ENCODE measurements around the gene UGT1A10.

The UGT1A10 gene

DNA sequence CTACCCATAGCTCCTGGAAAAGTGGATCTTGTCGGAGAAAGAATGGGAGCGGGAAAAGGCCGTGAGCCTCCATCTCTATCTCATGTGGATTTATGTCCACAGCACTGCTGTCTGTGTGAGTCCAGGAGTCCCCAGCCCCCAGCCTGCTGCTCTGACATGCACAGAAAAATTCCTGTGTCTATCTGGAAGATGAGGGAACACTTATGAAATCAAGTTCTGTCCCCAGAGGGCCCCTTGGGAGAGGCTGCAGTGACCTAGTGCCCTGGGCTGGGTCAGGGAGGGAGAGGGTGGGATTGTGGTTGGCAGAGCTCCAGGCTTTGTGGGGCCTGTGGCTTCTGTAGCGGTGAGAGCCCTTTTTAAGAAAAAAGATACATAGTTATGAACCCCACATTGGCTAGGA is 180.5 kb downstream of the UGT1A10 start:
- no peaks in the 10 kb centered on the region for H3K9me3 ChIP-seq (ENCODE audit: control extremely low read depth in 1 of 5, control insufficient read depth in 4 of 5, insufficient read depth in 2 of 5, low read depth in 1 of 5, low read length in 4 of 5)
- no peak overlapping the region for H3K27ac ChIP-seq (ENCODE audit: insufficient read depth in 1 of 2, low read depth in 1 of 2, low read length in 2 of 2, poor library complexity in 1 of 2, severe bottlenecking in 2 of 2)
- 88% methylated on average over 4 of the region's 4 CpGs for WGBS (ENCODE audit: insufficient coverage)
- H3K27me3 ChIP-seq (replicated peaks in 2 of 5; ENCODE audit: control insufficient read depth in 4 of 5, insufficient read depth in 5 of 5, low read length in 4 of 5), result peaks cover 0 to 4% (median 0%) of the 10 kb centered on the region in 5 experiments
- H3K36me3 ChIP-seq (ENCODE audit: control insufficient read depth in 4 of 4, insufficient read depth in 4 of 4, low read length in 3 of 4), result no peaks in the 10 kb centered on the region
- ChIA-PET CTCF (no interaction called here), POLR2A (no interaction called here)
- no peaks in the 10 kb centered on the region for H3K4me1 ChIP-seq (ENCODE audit: control extremely low read depth in 1 of 4, control insufficient read depth in 4 of 4, insufficient read depth in 4 of 4, low read length in 3 of 4)
- DNase-seq, result no peak
- no peak overlapping the region for H3K4me3 ChIP-seq (ENCODE audit: control insufficient read depth in 1 of 7, extremely low read depth in 1 of 7, insufficient read depth in 4 of 7, low read depth in 2 of 7, low read length in 6 of 7)

GRCh38 chr2:233817361-233817911 is 181.2 kb downstream of the UGT1A10 start:
- Histone ChIP-seq H3K36me3 (ENCODE audit: control insufficient read depth in 4 of 4, insufficient read depth in 4 of 4, low read length in 3 of 4) (no peaks in the 10 kb centered on the region), H3K27ac (ENCODE audit: insufficient read depth in 1 of 2, low read depth in 1 of 2, low read length in 2 of 2, poor library complexity in 1 of 2, severe bottlenecking in 2 of 2) (no peak overlapping the region), H3K4me1 (ENCODE audit: control extremely low read depth in 1 of 4, control insufficient read depth in 4 of 4, insufficient read depth in 4 of 4, low read length in 3 of 4) (no peaks in the 10 kb centered on the region), H3K27me3 (replicated peaks in 2 of 5; ENCODE audit: control insufficient read depth in 4 of 5, insufficient read depth in 5 of 5, low read length in 4 of 5) (peaks cover 0 to 4% (median 0%) of the 10 kb centered on the region in 5 experiments), H3K4me3 (ENCODE audit: control insufficient read depth in 1 of 7, extremely low read depth in 1 of 7, insufficient read depth in 4 of 7, low read depth in 2 of 7, low read length in 6 of 7) (no peak overlapping the region), H3K9me3 (ENCODE audit: control extremely low read depth in 1 of 5, control insufficient read depth in 4 of 5, insufficient read depth in 2 of 5, low read depth in 1 of 5, low read length in 4 of 5) (no peaks in the 10 kb centered on the region)
- WGBS (ENCODE audit: insufficient coverage), result 92% methylated on average over 3 of the region's 3 CpGs
- POLR2A ChIA-PET, result interaction anchor here (0.7 kb wide), 1 partner anchor 33 kb away, joined by 3 read pairs; no protein-coding TSS in a partner anchor
- CTCF ChIA-PET, result no interaction called here
- DNase-seq, result no peak

DNA sequence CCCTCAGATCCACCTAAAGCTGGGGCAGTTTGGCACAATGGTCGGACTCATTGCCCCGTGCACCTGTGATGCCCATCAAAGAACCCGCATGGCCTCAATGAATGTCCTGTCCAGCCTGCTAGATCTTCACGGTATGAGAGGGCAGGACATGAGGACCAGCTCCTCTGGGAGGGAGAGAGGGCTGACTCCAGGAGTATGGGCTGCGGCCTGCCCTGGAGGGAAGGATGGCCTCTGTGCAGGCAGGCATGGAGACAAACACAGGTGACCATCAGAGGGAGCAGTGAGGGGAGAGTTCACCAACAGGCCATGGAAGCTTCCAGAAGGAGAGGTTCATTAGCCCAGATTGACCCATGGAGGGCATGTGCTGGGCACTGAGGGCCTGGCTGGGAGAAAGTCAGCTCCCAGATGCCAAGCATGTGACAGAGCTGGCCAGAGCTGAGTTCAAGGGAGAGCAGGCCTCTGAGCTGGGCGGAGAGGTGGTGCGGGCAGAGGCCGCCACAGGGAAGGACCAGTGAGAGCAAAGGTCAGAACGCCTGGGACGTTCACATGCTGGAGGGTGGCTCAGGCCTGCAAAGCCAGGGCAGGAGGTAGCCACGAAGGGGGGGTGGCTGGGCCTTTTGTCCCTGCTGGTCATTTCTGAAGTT is 181.9 kb downstream of the UGT1A10 start:
- POLR2A ChIA-PET, result interaction anchor here (0.7 kb wide), 1 partner anchor 32 kb away, joined by 3 read pairs; no protein-coding TSS in a partner anchor
- CTCF ChIA-PET, result no interaction called here
- Histone ChIP-seq H3K27ac (ENCODE audit: insufficient read depth in 1 of 2, low read depth in 1 of 2, low read length in 2 of 2, poor library complexity in 1 of 2, severe bottlenecking in 2 of 2) (no peak overlapping the region), H3K9me3 (ENCODE audit: control extremely low read depth in 1 of 5, control insufficient read depth in 4 of 5, insufficient read depth in 2 of 5, low read depth in 1 of 5, low read length in 4 of 5) (no peaks in the 10 kb centered on the region), H3K36me3 (ENCODE audit: control insufficient read depth in 4 of 4, insufficient read depth in 4 of 4, low read length in 3 of 4) (no peaks in the 10 kb centered on the region), H3K4me1 (ENCODE audit: control extremely low read depth in 1 of 4, control insufficient read depth in 4 of 4, insufficient read depth in 4 of 4, low read length in 3 of 4) (no peaks in the 10 kb centered on the region), H3K27me3 (replicated peaks in 2 of 5; ENCODE audit: control insufficient read depth in 4 of 5, insufficient read depth in 5 of 5, low read length in 4 of 5) (peaks cover 0 to 4% (median 0%) of the 10 kb centered on the region in 5 experiments), H3K4me3 (ENCODE audit: control insufficient read depth in 1 of 7, extremely low read depth in 1 of 7, insufficient read depth in 4 of 7, low read depth in 2 of 7, low read length in 6 of 7) (no peak overlapping the region)
- WGBS (ENCODE audit: insufficient coverage), result 100% methylated on average over 11 of the region's 11 CpGs
- no peak for DNase-seq

DNA sequence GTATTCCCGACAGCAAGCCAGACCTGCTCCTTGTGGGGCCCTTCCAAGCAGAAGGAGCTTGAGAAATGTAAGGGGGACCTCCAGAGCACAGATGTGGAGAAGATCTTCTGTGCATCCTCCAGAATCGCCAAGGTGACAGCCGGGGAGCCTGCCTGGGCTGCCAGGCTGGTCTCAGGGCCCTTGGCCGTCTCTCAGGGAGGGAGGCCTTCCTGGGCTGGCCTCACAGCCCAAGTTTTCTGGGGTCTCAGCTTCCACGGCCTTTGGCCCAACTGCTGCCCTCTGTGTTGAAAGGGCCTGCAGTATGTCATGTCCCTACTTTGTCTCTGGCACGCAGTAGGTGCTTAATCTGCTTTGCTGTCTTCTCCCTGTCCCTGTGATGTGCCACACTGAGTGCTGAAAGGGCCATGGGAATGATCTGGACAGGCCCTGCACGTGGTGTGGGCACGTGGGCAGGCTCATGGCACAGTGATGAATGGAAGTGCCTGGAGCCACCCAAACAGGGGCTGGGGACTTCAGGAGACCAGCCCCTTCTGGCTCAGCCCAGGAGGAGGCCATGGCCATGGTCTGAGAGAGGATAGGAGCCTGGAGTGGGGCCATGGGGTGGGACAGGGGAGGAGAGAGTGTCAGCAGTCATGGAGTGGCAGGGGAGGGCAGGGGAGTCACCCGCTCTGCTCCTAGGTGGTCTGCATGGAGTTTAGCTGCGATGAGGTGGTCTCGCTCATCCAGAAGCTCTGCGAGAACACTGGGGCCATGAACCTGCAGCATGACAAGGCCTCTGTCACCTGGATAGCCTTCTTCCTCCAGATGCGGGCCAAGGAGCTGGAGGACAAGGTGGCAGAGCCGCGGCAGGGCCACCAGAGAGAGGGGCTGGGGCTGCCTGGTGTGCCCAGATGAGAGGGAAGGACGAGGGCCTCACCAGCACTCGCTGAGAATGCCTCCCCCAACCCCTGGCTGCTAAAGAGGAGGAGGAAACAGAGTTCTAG is 182.7 kb downstream of the UGT1A10 start:
- peaks cover 0 to 4% (median 0%) of the 10 kb centered on the region in 5 experiments for H3K27me3 ChIP-seq (replicated peaks in 2 of 5; ENCODE audit: control insufficient read depth in 4 of 5, insufficient read depth in 5 of 5, low read length in 4 of 5)
- CTCF ChIA-PET, result no interaction called here
- no peaks in the 10 kb centered on the region for H3K36me3 ChIP-seq (ENCODE audit: control insufficient read depth in 4 of 4, insufficient read depth in 4 of 4, low read length in 3 of 4)
- H3K4me3 ChIP-seq (ENCODE audit: control insufficient read depth in 1 of 7, extremely low read depth in 1 of 7, insufficient read depth in 4 of 7, low read depth in 2 of 7, low read length in 6 of 7), result no peak overlapping the region
- POLR2A ChIA-PET, result no interaction called here
- WGBS (ENCODE audit: insufficient coverage), result 77% methylated on average over 10 of the region's 17 CpGs
- no peaks in the 10 kb centered on the region for H3K4me1 ChIP-seq (ENCODE audit: control extremely low read depth in 1 of 4, control insufficient read depth in 4 of 4, insufficient read depth in 4 of 4, low read length in 3 of 4)
- H3K9me3 ChIP-seq (ENCODE audit: control extremely low read depth in 1 of 5, control insufficient read depth in 4 of 5, insufficient read depth in 2 of 5, low read depth in 1 of 5, low read length in 4 of 5), result no peaks in the 10 kb centered on the region
- H3K27ac ChIP-seq (ENCODE audit: insufficient read depth in 1 of 2, low read depth in 1 of 2, low read length in 2 of 2, poor library complexity in 1 of 2, severe bottlenecking in 2 of 2), result no peak overlapping the region
- no peak for DNase-seq

DNA sequence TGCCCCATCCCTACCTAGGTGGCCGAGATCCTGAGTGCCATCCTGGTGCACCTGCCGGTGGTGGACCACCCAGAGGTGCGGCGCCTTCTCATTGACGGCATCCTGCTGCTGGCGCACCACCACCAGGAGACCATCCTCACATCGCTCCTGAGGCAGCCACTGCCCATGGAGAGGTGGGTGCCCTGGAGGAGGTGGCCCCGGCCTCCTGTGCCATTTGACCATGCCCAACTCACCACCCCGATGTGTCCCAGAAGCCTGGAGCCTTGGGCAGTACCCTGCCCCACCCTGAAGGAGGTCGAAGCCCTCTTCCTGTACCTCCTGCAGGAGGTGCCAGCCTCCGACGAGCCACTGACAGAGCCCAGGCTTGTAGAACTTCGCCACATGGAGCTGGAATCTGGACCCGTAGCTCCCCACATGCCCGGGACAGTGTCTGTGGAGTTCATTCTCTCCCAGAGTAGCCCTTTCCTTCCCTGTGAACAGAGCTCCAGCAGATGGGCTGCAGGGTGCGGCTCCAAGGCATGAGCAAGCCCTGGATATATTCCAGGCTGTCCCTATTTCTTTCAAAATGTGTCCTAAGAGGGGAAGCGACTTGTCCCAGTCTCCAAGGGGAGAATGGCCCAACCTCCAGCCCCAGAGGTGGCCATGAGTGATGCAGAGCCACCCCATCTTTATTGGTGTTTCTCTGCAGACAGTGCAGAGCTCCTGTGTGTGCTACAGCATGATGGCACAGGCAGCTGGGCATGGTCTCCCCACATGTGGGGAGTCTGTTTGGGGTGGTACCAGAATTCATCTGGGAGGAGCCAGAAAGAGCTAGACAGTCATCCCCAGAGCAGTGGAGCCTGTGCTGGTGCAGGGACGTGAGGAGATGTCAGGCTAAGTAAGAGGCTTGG is 183.9 kb downstream of the UGT1A10 start:
- DNase-seq, result no peak
- H3K9me3 ChIP-seq (ENCODE audit: control extremely low read depth in 1 of 5, control insufficient read depth in 4 of 5, insufficient read depth in 2 of 5, low read depth in 1 of 5, low read length in 4 of 5), result no peaks in the 10 kb centered on the region
- CTCF ChIA-PET, result no interaction called here
- no peak overlapping the region for H3K4me3 ChIP-seq (ENCODE audit: control insufficient read depth in 1 of 7, extremely low read depth in 1 of 7, insufficient read depth in 4 of 7, low read depth in 2 of 7, low read length in 6 of 7)
- WGBS (ENCODE audit: insufficient coverage), result 91% methylated on average over 14 of the region's 18 CpGs
- H3K4me1 ChIP-seq (ENCODE audit: control extremely low read depth in 1 of 4, control insufficient read depth in 4 of 4, insufficient read depth in 4 of 4, low read length in 3 of 4), result no peaks in the 10 kb centered on the region
- POLR2A ChIA-PET, result interaction anchor here (0.7 kb wide), 1 partner anchor 10 kb away, joined by 3 read pairs; no protein-coding TSS in a partner anchor
- H3K36me3 ChIP-seq (ENCODE audit: control insufficient read depth in 4 of 4, insufficient read depth in 4 of 4, low read length in 3 of 4), result no peaks in the 10 kb centered on the region
- no peak overlapping the region for H3K27ac ChIP-seq (ENCODE audit: insufficient read depth in 1 of 2, low read depth in 1 of 2, low read length in 2 of 2, poor library complexity in 1 of 2, severe bottlenecking in 2 of 2)
- no peaks in the 10 kb centered on the region for H3K27me3 ChIP-seq (replicated peaks in 2 of 5; ENCODE audit: control insufficient read depth in 4 of 5, insufficient read depth in 5 of 5, low read length in 4 of 5)

GRCh38 chr2:233820774-233821105 is 184.5 kb downstream of the UGT1A10 start:
- ChIA-PET CTCF (no interaction called here), POLR2A (interaction anchor here (0.7 kb wide), 1 partner anchor 9 kb away, joined by 3 read pairs; no protein-coding TSS in a partner anchor)
- Histone ChIP-seq H3K9me3 (ENCODE audit: control extremely low read depth in 1 of 5, control insufficient read depth in 4 of 5, insufficient read depth in 2 of 5, low read depth in 1 of 5, low read length in 4 of 5) (no peaks in the 10 kb centered on the region), H3K27me3 (replicated peaks in 2 of 5; ENCODE audit: control insufficient read depth in 4 of 5, insufficient read depth in 5 of 5, low read length in 4 of 5) (no peaks in the 10 kb centered on the region), H3K4me3 (ENCODE audit: control insufficient read depth in 1 of 7, extremely low read depth in 1 of 7, insufficient read depth in 4 of 7, low read depth in 2 of 7, low read length in 6 of 7) (no peak overlapping the region), H3K4me1 (ENCODE audit: control extremely low read depth in 1 of 4, control insufficient read depth in 4 of 4, insufficient read depth in 4 of 4, low read length in 3 of 4) (no peaks in the 10 kb centered on the region), H3K27ac (ENCODE audit: insufficient read depth in 1 of 2, low read depth in 1 of 2, low read length in 2 of 2, poor library complexity in 1 of 2, severe bottlenecking in 2 of 2) (no peak overlapping the region), H3K36me3 (ENCODE audit: control insufficient read depth in 4 of 4, insufficient read depth in 4 of 4, low read length in 3 of 4) (no peaks in the 10 kb centered on the region)
- DNase-seq, result no peak
- WGBS (ENCODE audit: insufficient coverage), result 93% methylated on average over 3 of the region's 6 CpGs

All from common myeloid progenitor, CD34-positive (primary cell).